Fibroblast of lung (primary cell): ENCODE data around the gene PRORP. TPM values are rescaled to one million over a fixed set of nuclear protein-coding genes. Genes with fewer than 3 reads are reported as not detected.
"Not testable (repeated sequence)": the region's sequence is repeated elsewhere in the genome, so short reads cannot be mapped to it uniquely, and the experiment has no call there.

Experiments
- DNase-seq, 2 donors: peaks; one replicate each; pipeline versions ENCODE4 v3.0.0 to v3.0.0-alpha.2; 2010; ENCODE audit warnings: low read depth in 2 of 2
- H2AFZ ChIP-seq: 2 replicates; pipeline ENCODE4 v1.5.1; 2012; ENCODE audit warnings: low read length, control low read depth, inconsistent platforms
- H3K27ac ChIP-seq: 2 replicates; pipeline ENCODE4 v1.5.1; 2011; ENCODE audit warnings: low read length, control low read depth; ENCODE audit not compliant: insufficient read depth
- H3K27me3 ChIP-seq: 2 replicates; pipeline ENCODE4 v1.5.1; 2011; ENCODE audit warnings: mild to moderate bottlenecking, low read length; ENCODE audit not compliant: control insufficient read depth, insufficient read depth
- H3K36me3 ChIP-seq: 2 replicates; pipeline ENCODE4 v1.5.1; 2011; ENCODE audit warnings: low read length; ENCODE audit not compliant: control insufficient read depth, insufficient read depth
- H3K4me1 ChIP-seq: 2 replicates; pipeline ENCODE4 v1.5.1; 2011; ENCODE audit warnings: low read length; ENCODE audit not compliant: control insufficient read depth, insufficient read depth; ENCODE audit errors: extremely low read depth
- H3K4me2 ChIP-seq: 2 replicates; pipeline ENCODE4 v1.5.1; 2011; ENCODE audit warnings: low read length, control low read depth; ENCODE audit not compliant: insufficient read depth; ENCODE audit errors: extremely low read depth
- H3K4me3 ChIP-seq, 4 experiments: fragments of 200-600 bp in 1 of 4; sonication (generic) in 1 of 4; replicated peaks in 1 of 4; 2 replicates each; pipeline ENCODE4 v1.5.1; 2011 to 2016; ENCODE audit warnings: low read length in 4 of 4, low read depth in 3 of 4, mild to moderate bottlenecking in 3 of 4, control low read depth in 2 of 4, inconsistent platforms in 1 of 4, mixed read lengths in 1 of 4; ENCODE audit not compliant: insufficient read depth in 1 of 4; ENCODE audit errors: control extremely low read depth in 1 of 4
- H3K79me2 ChIP-seq: 2 replicates; pipeline ENCODE4 v1.5.1; 2012; ENCODE audit warnings: mild to moderate bottlenecking, low read length, inconsistent platforms; ENCODE audit not compliant: control insufficient read depth, insufficient read depth
- H3K9ac ChIP-seq: 2 replicates; pipeline ENCODE4 v1.5.1; 2011; ENCODE audit warnings: mild to moderate bottlenecking, low read length, control low read depth; ENCODE audit not compliant: insufficient read depth
- H3K9me3 ChIP-seq: 2 replicates; pipeline ENCODE4 v1.5.1; 2012; ENCODE audit warnings: low read depth, low read length; ENCODE audit not compliant: control insufficient read depth, insufficient read depth
- H4K20me1 ChIP-seq: 2 replicates; pipeline ENCODE4 v1.5.1; 2011; ENCODE audit warnings: low read length; ENCODE audit not compliant: control insufficient read depth, insufficient read depth; ENCODE audit errors: extremely low read depth
- EZH2 ChIP-seq: IDR thresholded peaks from 2 replicates; pipeline ENCODE4 v1.5.1; 2012; ENCODE audit warnings: low read length, control low read depth, mild to moderate bottlenecking; ENCODE audit errors: missing control alignments
- polyA plus RNA-seq, 2 donors: library from polyadenylated mRNA; depleted of rRNA in 1 of 2; stranded (reverse) in 1 of 2; unstranded in 1 of 2; fragments of >200 nt; gene quantifications; 2 replicates each; pipeline ENCODE4 v1.2.1, GENCODE V29; 2011 to 2012; ENCODE audit warnings: missing spikeins in 1 of 2
- total RNA-seq: library from RNA; depleted of rRNA; stranded (reverse); fragments of >200 nt; gene quantifications from 2 replicates; pipeline ENCODE4 v1.2.1, GENCODE V29; 2014
- TF ChIP-seq, protein P1 (sequence below), 2 donors: IDR thresholded peaks in 1 of 2; conservative IDR thresholded peaks in 1 of 2; 1 replicate in 1 of 2; 2 replicates in 1 of 2; pipeline ENCODE4 v1.5.1; 2011 to 2012; ENCODE audit warnings: low read length in 2 of 2, control low read depth in 1 of 2, inconsistent platforms in 1 of 2, low read depth in 1 of 2, mild to moderate bottlenecking in 1 of 2

PRORP gene
- total and polyA plus RNA-seq, 2 donors (not counting 1 experiment from before 2014, with no cell fraction given): 14.2 to 25.7 TPM

GRCh38 chr14:35147186-35147585 is 24.8 kb downstream of the PRORP start:
- H3K27ac ChIP-seq: no peak overlapping the region
- no peaks in the 10 kb centered on the region for H3K4me1 ChIP-seq
- no peaks in the 10 kb centered on the region for H4K20me1 ChIP-seq
- no peaks in the 10 kb centered on the region for H3K79me2 ChIP-seq
- no peak for TF ChIP-seq EZH2
- TF ChIP-seq, protein P1, sequence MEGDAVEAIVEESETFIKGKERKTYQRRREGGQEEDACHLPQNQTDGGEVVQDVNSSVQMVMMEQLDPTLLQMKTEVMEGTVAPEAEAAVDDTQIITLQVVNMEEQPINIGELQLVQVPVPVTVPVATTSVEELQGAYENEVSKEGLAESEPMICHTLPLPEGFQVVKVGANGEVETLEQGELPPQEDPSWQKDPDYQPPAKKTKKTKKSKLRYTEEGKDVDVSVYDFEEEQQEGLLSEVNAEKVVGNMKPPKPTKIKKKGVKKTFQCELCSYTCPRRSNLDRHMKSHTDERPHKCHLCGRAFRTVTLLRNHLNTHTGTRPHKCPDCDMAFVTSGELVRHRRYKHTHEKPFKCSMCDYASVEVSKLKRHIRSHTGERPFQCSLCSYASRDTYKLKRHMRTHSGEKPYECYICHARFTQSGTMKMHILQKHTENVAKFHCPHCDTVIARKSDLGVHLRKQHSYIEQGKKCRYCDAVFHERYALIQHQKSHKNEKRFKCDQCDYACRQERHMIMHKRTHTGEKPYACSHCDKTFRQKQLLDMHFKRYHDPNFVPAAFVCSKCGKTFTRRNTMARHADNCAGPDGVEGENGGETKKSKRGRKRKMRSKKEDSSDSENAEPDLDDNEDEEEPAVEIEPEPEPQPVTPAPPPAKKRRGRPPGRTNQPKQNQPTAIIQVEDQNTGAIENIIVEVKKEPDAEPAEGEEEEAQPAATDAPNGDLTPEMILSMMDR (conservative IDR thresholded peaks at IDR 0.05 in 1 of 2, IDR thresholded peaks at IDR 0.05 in 1 of 2; ENCODE audit: low read depth in 1 of 2, low read length in 2 of 2): no peak
- H3K4me2 ChIP-seq: no peak overlapping the region
- DNase-seq: no peak
- H3K9me3 ChIP-seq: no peaks in the 10 kb centered on the region
- no peaks in the 10 kb centered on the region for H3K27me3 ChIP-seq
- no peak overlapping the region for H3K4me3 ChIP-seq
- H3K36me3 ChIP-seq: no peaks in the 10 kb centered on the region
- no peak overlapping the region for H2AFZ ChIP-seq
- no peak overlapping the region for H3K9ac ChIP-seq

GRCh38 chr14:35147711-35148110 is 25.4 kb downstream of the PRORP start:
- H3K9ac ChIP-seq: no peak overlapping the region
- no peaks in the 10 kb centered on the region for H3K9me3 ChIP-seq
- H2AFZ ChIP-seq: no peak overlapping the region
- H3K4me3 ChIP-seq: no peak overlapping the region
- H3K27me3 ChIP-seq: no peaks in the 10 kb centered on the region
- no peak overlapping the region for H3K4me2 ChIP-seq
- H4K20me1 ChIP-seq: no peaks in the 10 kb centered on the region
- TF ChIP-seq, protein P1 (conservative IDR thresholded peaks at IDR 0.05 in 1 of 2, IDR thresholded peaks at IDR 0.05 in 1 of 2; ENCODE audit: low read depth in 1 of 2, low read length in 2 of 2): no peak
- TF ChIP-seq EZH2: no peak
- no peaks in the 10 kb centered on the region for H3K36me3 ChIP-seq
- no peak for DNase-seq
- H3K4me1 ChIP-seq: no peaks in the 10 kb centered on the region
- no peaks in the 10 kb centered on the region for H3K79me2 ChIP-seq
- no peak overlapping the region for H3K27ac ChIP-seq

- Histone ChIP-seq H3K9me3 (no peaks in the 10 kb centered on the region), H3K36me3 (no peaks in the 10 kb centered on the region), H3K9ac (no peak overlapping the region), H4K20me1 (no peaks in the 10 kb centered on the region), H3K4me3 (no peak overlapping the region), H3K27me3 (no peaks in the 10 kb centered on the region), H3K4me1 (no peaks in the 10 kb centered on the region), H2AFZ (no peak overlapping the region), H3K4me2 (no peak overlapping the region), H3K79me2 (no peaks in the 10 kb centered on the region), H3K27ac (no peak overlapping the region)
- TF ChIP-seq, protein P1 (conservative IDR thresholded peaks at IDR 0.05 in 1 of 2, IDR thresholded peaks at IDR 0.05 in 1 of 2; ENCODE audit: low read depth in 1 of 2, low read length in 2 of 2): no peak
- no peak for TF ChIP-seq EZH2
- DNase-seq: no peak
Observed at GRCh38 chr14:35149239-35149638, 26.9 kb downstream of the PRORP start.

GRCh38 chr14:35152531-35152930 is 30.2 kb downstream of the PRORP start:
- H3K4me1 ChIP-seq, H2AFZ ChIP-seq, H3K27me3 ChIP-seq, H3K27ac ChIP-seq, H3K4me2 ChIP-seq, DNase-seq, H3K4me3 ChIP-seq, H3K9me3 ChIP-seq, H3K36me3 ChIP-seq, H4K20me1 ChIP-seq, H3K9ac ChIP-seq, H3K79me2 ChIP-seq: not testable (repeated sequence)
